Esophagus squamous epithelium (tissue), 5 donors: Measurements from ENCODE around the gene CYTH3. TPM values are rescaled to one million over a fixed set of nuclear protein-coding genes. Genes with fewer than 3 reads are reported as not detected.
A peak's percentile ranks its signal among the peaks of the same experiment; 100 is the strongest.

Experiments
- DNase-seq: peaks from one replicate; lab custom pipeline; 2025; lab: John Stamatoyannopoulos, UW
- H3K27ac ChIP-seq, 4 donors: fragments of 200-600 bp; sonication (generic); one replicate each; pipeline ENCODE4 v1.5.1; 2016 to 2019; ENCODE audit warnings: mild to moderate bottlenecking in 1 of 4
- H3K27me3 ChIP-seq, 4 donors: fragments of 200-600 bp; sonication (generic); 1 replicate in 3 of 4; 2 replicates in 1 of 4; pipeline versions ENCODE4 v1.5.1 to v1.6.0; 2017 to 2021; ENCODE audit warnings: antibody characterized with exemption in 1 of 4
- H3K36me3 ChIP-seq, 3 donors: fragments of 200-600 bp; sonication (generic); one replicate each; pipeline ENCODE4 v1.5.1; 2016 to 2019
- H3K4me1 ChIP-seq, 3 donors: fragments of 200-600 bp; sonication (generic); one replicate each; pipeline ENCODE4 v1.5.1; 2017 to 2019
- H3K4me3 ChIP-seq, 4 donors: fragments of 200-600 bp; sonication (generic); 1 replicate in 3 of 4; 2 replicates in 1 of 4; pipeline ENCODE4 v1.5.1; 2016 to 2019; ENCODE audit warnings: mild to moderate bottlenecking in 2 of 4, moderate library complexity in 1 of 4
- H3K9me3 ChIP-seq, 3 donors: fragments of 200-600 bp; sonication (generic); one replicate each; pipeline ENCODE4 v1.5.1; 2016 to 2019
- CTCF ChIP-seq, 6 experiments: fragments of 450-650 bp in 4 of 6; fragments of 200-600 bp in 2 of 6; sonication (generic) in 2 of 6; IDR thresholded peaks; one replicate each; pipeline ENCODE4 v1.5.1; 2016 to 2019; ENCODE audit warnings: antibody characterized with exemption in 6 of 6, mild to moderate bottlenecking in 4 of 6, moderate library complexity in 4 of 6
- POLR2A ChIP-seq, 4 donors: fragments of 450-650 bp; IDR thresholded peaks; one replicate each; pipeline ENCODE4 v1.6.1; 2017; ENCODE audit warnings: antibody characterized with exemption in 4 of 4, mild to moderate bottlenecking in 4 of 4, moderate library complexity in 3 of 4
- WGBS, 2 donors: methylation state at CpG; one replicate each; pipeline ENCODE4 v1.1.5; 2018; 5-methylcytosine and 5-hydroxymethylcytosine counted together
- intact Hi-C: fragments of 100-400 bp; cut with DNase I; formaldehyde crosslinking; loops from one replicate; pipeline ENCODE4 v1.15.0; 2022
- total RNA-seq, 4 donors: library from RNA; depleted of rRNA; stranded (reverse); fragments of >200 nt; gene quantifications; one replicate each; pipeline ENCODE4 v1.1.0, GENCODE V29; 2016
- donor health status: DM: yes; HTN: yes; CAD: no.

The CYTH3 gene
- total RNA-seq, 4 donors from 2014 or later, result 11.5 to 27.7 (median 12.7) TPM

GRCh38 chr7:6172910-6173295 lies 99.5 kb downstream of the CYTH3 start:
- no peak for DNase-seq
- Histone ChIP-seq H3K27me3 (no peaks in the 10 kb centered on the region), H3K27ac (no peak overlapping the region), H3K9me3 (no peaks in the 10 kb centered on the region), H3K4me3 (no peak overlapping the region), H3K4me1 (peaks cover 0 to 29% (median 12%) of the 10 kb centered on the region in 3 donors), H3K36me3 (peaks cover 0 to 80% (median 8%) of the 10 kb centered on the region in 3 donors)
- intact Hi-C loops, result no loop called here
- TF ChIP-seq POLR2A (IDR thresholded peaks at IDR 0.05), result no peak
- TF ChIP-seq CTCF (IDR thresholded peaks at IDR 0.05), result no peak
- 76 to 81% methylated on average over 13 to 14 of the region's 14 CpGs for WGBS, 2 donors

GRCh38 chr7:6172224-6172909 lies 100.1 kb downstream of the CYTH3 start:
- H3K4me3 ChIP-seq, result no peak overlapping the region
- DNase-seq, result no peak
- H3K27ac ChIP-seq, result no peak overlapping the region
- H3K27me3 ChIP-seq, result no peaks in the 10 kb centered on the region
- intact Hi-C loops, result no loop called here
- H3K36me3 ChIP-seq, result peaks cover 0 to 81% (median 8%) of the 10 kb centered on the region in 3 donors
- no peaks in the 10 kb centered on the region for H3K9me3 ChIP-seq
- peaks cover 0 to 29% (median 17%) of the 10 kb centered on the region in 3 donors for H3K4me1 ChIP-seq
- WGBS, 2 donors, result 89% methylated on average over 11 of the region's 20 CpGs
- no peak for TF ChIP-seq CTCF (IDR thresholded peaks at IDR 0.05)
- no peak for TF ChIP-seq POLR2A (IDR thresholded peaks at IDR 0.05)

GRCh38 chr7:6171532-6172223 lies 100.7 kb downstream of the CYTH3 start:
- peaks cover 0 to 35% (median 19%) of the 10 kb centered on the region in 3 donors for H3K4me1 ChIP-seq
- H3K27ac ChIP-seq, result no peak overlapping the region
- H3K36me3 ChIP-seq, result peaks cover 0 to 80% (median 8%) of the 10 kb centered on the region in 3 donors
- H3K9me3 ChIP-seq, result no peaks in the 10 kb centered on the region
- no peak overlapping the region for H3K4me3 ChIP-seq
- no peak for DNase-seq
- 81 to 87% methylated on average over 7 to 14 of the region's 22 CpGs for WGBS, 2 donors
- no peaks in the 10 kb centered on the region for H3K27me3 ChIP-seq
- intact Hi-C loops, result no loop called here
- no peak for TF ChIP-seq CTCF (IDR thresholded peaks at IDR 0.05)
- no peak for TF ChIP-seq POLR2A (IDR thresholded peaks at IDR 0.05)

GRCh38 chr7:6170571-6171531 lies 101.6 kb downstream of the CYTH3 start:
- H3K9me3 ChIP-seq, result no peaks in the 10 kb centered on the region
- intact Hi-C loops, result no loop called here
- H3K27ac ChIP-seq, result no peak overlapping the region
- 94 to 100% methylated on average over 13 to 26 of the region's 59 CpGs for WGBS, 2 donors
- H3K4me3 ChIP-seq, result peak overlapping the region in 1 of 4 donors; percentile 1
- H3K27me3 ChIP-seq, result no peaks in the 10 kb centered on the region
- peaks cover 0 to 76% (median 8%) of the 10 kb centered on the region in 3 donors for H3K36me3 ChIP-seq
- DNase-seq, result no peak
- H3K4me1 ChIP-seq, result peaks cover 0 to 26% (median 14%) of the 10 kb centered on the region in 3 donors
- TF ChIP-seq POLR2A (IDR thresholded peaks at IDR 0.05), result no peak
- TF ChIP-seq CTCF (IDR thresholded peaks at IDR 0.05), result no peak
